ENCODE data around the gene WFDC6. TPM values are rescaled to one million over a fixed set of nuclear protein-coding genes. Genes with fewer than 3 reads are reported as not detected.

The WFDC6 gene
- total RNA-seq, 4 donors from 2014 or later, result not detected

DNA sequence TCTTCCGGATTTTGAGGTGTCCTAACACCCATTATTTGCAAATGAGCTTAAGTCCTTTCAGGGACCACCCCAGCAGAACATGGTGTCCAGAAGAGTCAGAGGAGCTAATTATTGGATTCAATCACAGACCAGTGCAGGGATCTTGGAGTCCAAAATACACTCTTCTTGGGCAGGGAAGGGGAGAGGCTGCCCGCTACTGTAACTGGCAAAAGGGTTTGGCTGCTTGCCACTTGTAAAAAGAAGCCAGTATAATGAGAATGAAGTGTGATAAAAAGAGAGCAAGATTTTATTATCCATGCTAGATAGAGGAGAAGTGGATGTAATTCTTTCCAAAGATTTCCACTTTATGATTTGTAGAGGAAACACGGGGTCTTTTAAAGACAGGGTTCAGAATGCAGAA is 43.1 kb downstream of the WFDC6 start:
- intact Hi-C loops (cut with DNase I; ENCODE audit: low total_unique reads), result no loop called here
- H3K27me3 ChIP-seq, result peaks cover 0 to 2% (median 0%) of the 10 kb centered on the region in 3 donors
- in situ Hi-C loops (cut with MboI; ENCODE audit: low sequenced_read_pairs in 4 of 4), result no loop called here
- no peaks in the 10 kb centered on the region for H3K9me3 ChIP-seq
- no peak for ATAC-seq
- H3K36me3 ChIP-seq, result no peaks in the 10 kb centered on the region
- no peak overlapping the region for H3K27ac ChIP-seq
- DNase-seq, result no peak
- H3K4me3 ChIP-seq, result no peak overlapping the region
- TF ChIP-seq, protein P1, sequence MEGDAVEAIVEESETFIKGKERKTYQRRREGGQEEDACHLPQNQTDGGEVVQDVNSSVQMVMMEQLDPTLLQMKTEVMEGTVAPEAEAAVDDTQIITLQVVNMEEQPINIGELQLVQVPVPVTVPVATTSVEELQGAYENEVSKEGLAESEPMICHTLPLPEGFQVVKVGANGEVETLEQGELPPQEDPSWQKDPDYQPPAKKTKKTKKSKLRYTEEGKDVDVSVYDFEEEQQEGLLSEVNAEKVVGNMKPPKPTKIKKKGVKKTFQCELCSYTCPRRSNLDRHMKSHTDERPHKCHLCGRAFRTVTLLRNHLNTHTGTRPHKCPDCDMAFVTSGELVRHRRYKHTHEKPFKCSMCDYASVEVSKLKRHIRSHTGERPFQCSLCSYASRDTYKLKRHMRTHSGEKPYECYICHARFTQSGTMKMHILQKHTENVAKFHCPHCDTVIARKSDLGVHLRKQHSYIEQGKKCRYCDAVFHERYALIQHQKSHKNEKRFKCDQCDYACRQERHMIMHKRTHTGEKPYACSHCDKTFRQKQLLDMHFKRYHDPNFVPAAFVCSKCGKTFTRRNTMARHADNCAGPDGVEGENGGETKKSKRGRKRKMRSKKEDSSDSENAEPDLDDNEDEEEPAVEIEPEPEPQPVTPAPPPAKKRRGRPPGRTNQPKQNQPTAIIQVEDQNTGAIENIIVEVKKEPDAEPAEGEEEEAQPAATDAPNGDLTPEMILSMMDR (IDR thresholded peaks at IDR 0.05 in 4 of 5, conservative IDR thresholded peaks at IDR 0.05 in 1 of 5), result no peak
- no peak for TF ChIP-seq POLR2A (IDR thresholded peaks at IDR 0.05)
- no peaks in the 10 kb centered on the region for H3K4me1 ChIP-seq

DNA sequence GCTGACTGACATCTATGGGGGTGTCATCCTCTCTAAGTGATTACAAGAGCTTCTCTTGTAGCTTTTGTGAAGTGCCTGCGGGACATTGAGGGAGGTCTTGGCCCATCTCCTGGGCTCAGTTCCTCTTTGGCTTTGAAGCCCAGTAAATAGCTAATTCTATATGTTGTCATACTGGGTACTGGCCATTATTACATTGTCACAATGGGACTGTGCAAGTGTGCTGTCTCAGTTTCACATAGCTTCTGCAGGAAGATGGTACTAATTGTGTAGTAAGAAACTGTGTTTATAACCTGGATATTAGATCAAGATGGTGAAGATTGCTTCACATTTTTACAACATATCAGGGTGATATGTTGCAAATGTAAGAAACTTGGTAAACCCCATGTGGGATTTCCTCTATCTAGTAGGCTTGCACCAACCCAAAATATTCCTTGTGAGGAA is 43.8 kb downstream of the WFDC6 start:
- no peaks in the 10 kb centered on the region for H3K4me1 ChIP-seq
- H3K9me3 ChIP-seq, result no peaks in the 10 kb centered on the region
- intact Hi-C loops (cut with DNase I; ENCODE audit: low total_unique reads), result no loop called here
- no peak for ATAC-seq
- in situ Hi-C loops (cut with MboI; ENCODE audit: low sequenced_read_pairs in 4 of 4), result no loop called here
- H3K27me3 ChIP-seq, result peaks cover 0 to 2% (median 0%) of the 10 kb centered on the region in 3 donors
- DNase-seq, result no peak
- H3K4me3 ChIP-seq, result no peak overlapping the region
- no peak for TF ChIP-seq POLR2A (IDR thresholded peaks at IDR 0.05)
- TF ChIP-seq, protein P1 (IDR thresholded peaks at IDR 0.05 in 4 of 5, conservative IDR thresholded peaks at IDR 0.05 in 1 of 5), result no peak
- H3K27ac ChIP-seq, result no peak overlapping the region
- no peaks in the 10 kb centered on the region for H3K36me3 ChIP-seq

DNA sequence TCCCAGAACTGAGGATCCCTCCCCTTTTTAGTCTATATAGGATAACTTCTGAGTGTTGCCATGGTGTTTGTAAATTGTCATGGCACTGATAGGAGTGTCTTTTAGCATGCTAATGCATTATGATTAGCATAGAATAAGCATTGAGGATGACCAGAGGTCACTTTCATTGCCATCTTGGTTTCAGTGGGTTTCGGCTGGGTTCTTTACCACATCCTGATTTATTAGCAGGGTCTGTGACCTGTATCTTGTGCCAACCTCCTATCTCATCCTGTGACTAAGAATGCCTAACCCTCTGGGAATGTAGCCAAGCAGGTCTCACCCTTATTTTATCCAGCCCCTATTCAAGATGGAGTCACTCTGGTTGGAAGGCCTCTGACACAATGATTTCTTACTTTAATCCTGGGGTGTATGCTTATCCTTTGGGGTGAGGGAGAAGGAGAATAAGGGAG is 50.2 kb downstream of the WFDC6 start:
- in situ Hi-C loops (cut with MboI; ENCODE audit: low sequenced_read_pairs in 4 of 4) (no loop called here), intact Hi-C loops (cut with DNase I; ENCODE audit: low total_unique reads) (no loop called here)
- ATAC-seq (no peak), DNase-seq (no peak)
- Histone ChIP-seq H3K27me3 (peaks cover 0 to 9% (median 0%) of the 10 kb centered on the region in 3 donors), H3K4me1 (no peaks in the 10 kb centered on the region), H3K4me3 (no peak overlapping the region), H3K9me3 (no peaks in the 10 kb centered on the region), H3K36me3 (no peaks in the 10 kb centered on the region), H3K27ac (no peak overlapping the region)
- TF ChIP-seq POLR2A (IDR thresholded peaks at IDR 0.05), result no peak
- TF ChIP-seq, protein P1 (IDR thresholded peaks at IDR 0.05 in 4 of 5, conservative IDR thresholded peaks at IDR 0.05 in 1 of 5), result no peak

DNA sequence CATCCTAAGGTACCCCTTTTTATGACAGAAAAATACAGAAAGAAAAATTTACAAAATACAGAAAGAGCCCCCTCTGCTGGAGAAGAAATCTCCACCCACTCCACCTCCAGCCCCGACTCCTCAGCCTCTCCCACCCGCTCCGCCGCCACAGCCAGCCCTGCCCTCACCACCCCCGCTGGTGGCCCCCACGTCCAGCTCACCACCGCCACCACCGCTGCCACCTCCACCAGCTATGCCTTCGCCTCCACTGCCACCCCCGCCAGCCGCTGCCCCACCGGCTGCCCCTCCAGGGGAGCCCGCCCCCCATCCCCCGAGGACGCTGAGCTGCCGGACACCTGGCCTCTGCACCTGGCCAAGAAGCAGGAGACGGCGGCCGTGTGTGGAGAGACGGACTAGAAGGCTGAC is 52.0 kb downstream of the WFDC6 start:
- Histone ChIP-seq H3K4me1 (no peaks in the 10 kb centered on the region), H3K36me3 (no peaks in the 10 kb centered on the region), H3K4me3 (no peak overlapping the region), H3K27me3 (peaks cover 0 to 16% (median 7%) of the 10 kb centered on the region in 3 donors), H3K27ac (no peak overlapping the region), H3K9me3 (no peaks in the 10 kb centered on the region)
- no peak for DNase-seq
- ATAC-seq, result no peak
- intact Hi-C loops (cut with DNase I; ENCODE audit: low total_unique reads), result no loop called here
- no peak for TF ChIP-seq POLR2A (IDR thresholded peaks at IDR 0.05)
- TF ChIP-seq, protein P1 (IDR thresholded peaks at IDR 0.05 in 4 of 5, conservative IDR thresholded peaks at IDR 0.05 in 1 of 5), result no peak
- in situ Hi-C loops (cut with MboI; ENCODE audit: low sequenced_read_pairs in 4 of 4), result no loop called here

DNA sequence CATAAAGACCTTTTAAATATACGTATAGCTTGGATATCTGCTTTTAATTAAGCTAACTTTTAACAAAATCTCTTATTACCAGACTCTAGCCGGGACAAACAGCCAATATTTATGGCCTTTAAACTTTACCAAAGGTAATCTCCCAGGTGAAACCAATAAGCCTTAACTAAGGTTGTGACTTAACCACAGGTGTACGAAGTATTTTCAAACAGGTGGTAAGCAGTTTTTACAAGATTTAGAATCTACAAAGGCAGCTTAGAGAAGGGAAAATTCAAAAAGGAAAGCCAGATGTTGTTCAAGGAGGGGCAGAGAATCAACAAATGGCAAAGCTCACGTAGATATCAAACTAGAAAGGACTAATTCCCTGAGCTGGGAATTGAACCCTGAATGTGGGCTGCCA is 53.9 kb downstream of the WFDC6 start:
- in situ Hi-C loops (cut with MboI; ENCODE audit: low sequenced_read_pairs in 4 of 4), result no loop called here
- TF ChIP-seq POLR2A (IDR thresholded peaks at IDR 0.05), result no peak
- TF ChIP-seq, protein P1 (IDR thresholded peaks at IDR 0.05 in 4 of 5, conservative IDR thresholded peaks at IDR 0.05 in 1 of 5), result no peak
- Histone ChIP-seq H3K4me3 (no peak overlapping the region), H3K36me3 (no peaks in the 10 kb centered on the region), H3K27me3 (peaks cover 0 to 16% (median 13%) of the 10 kb centered on the region in 3 donors), H3K4me1 (no peaks in the 10 kb centered on the region), H3K9me3 (no peaks in the 10 kb centered on the region), H3K27ac (no peak overlapping the region)
- DNase-seq (no peak), ATAC-seq (no peak)
- intact Hi-C loops (cut with DNase I; ENCODE audit: low total_unique reads), result no loop called here

Data from gastrocnemius medialis (tissue), 4 donors.